Spleen (tissue), 7 donors: Measurements from ENCODE around the gene IFT43.

Experiments used
- POLR2AphosphoS5 ChIP-seq, 3 donors: sonication (generic); formaldehyde crosslinking; IDR thresholded peaks; one replicate each; pipeline ENCODE4 v1.5.1; 2017; ENCODE audit warnings: antibody characterized with exemption in 3 of 3
- TF ChIP-seq, protein P1 (sequence below), 11 experiments: fragments of 200-600 bp in 7 of 11; fragments of 450-650 bp in 4 of 11; sonication (generic) in 4 of 11; IDR thresholded peaks in 8 of 11; conservative IDR thresholded peaks in 3 of 11; 1 replicate in 7 of 11; 2 replicates in 4 of 11; pipeline versions ENCODE4 v1.4.0 to v1.8.0; 2016 to 2021; ENCODE audit warnings: antibody characterized with exemption in 11 of 11, inconsistent platforms in 4 of 11, mild to moderate bottlenecking in 1 of 11
- donor health status: DM: no; HTN: no; CAD: no; lungs with moderate emphysema.
- donor health status: DM: no; HTN: no; CAD: no.
- donor health status: DM: no; HTN: no; CAD: no.

DNA sequence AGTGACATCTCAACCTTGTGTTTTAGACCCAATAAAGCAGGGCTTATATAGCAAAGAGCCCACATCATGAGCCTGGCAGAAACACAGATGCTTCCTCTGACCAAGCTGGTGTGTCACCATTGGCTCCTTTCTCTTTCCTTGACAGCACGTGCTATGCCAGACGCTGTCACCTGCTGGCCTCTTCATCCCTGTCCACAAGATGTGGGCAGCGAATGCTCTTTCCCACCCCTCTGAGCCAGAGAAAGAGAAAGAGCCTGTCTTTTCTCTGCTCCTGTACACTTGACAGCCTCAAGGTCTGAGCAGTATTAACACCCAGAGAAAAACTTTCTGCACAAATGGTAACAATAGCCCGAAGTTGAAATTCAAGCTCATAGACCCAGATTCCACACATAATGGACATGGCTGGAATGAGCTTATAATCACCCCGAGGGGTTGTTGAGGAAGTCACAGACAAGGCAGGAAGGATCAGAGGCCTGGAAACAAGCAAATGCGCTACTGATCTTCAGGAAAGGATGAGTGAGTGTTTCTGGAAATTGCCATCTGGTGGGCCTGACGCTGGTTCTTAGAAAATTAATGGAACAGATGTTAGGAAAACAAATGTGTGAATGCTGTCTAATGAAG is 12.7 kb upstream of the IFT43 start:
- TF ChIP-seq, protein P1, sequence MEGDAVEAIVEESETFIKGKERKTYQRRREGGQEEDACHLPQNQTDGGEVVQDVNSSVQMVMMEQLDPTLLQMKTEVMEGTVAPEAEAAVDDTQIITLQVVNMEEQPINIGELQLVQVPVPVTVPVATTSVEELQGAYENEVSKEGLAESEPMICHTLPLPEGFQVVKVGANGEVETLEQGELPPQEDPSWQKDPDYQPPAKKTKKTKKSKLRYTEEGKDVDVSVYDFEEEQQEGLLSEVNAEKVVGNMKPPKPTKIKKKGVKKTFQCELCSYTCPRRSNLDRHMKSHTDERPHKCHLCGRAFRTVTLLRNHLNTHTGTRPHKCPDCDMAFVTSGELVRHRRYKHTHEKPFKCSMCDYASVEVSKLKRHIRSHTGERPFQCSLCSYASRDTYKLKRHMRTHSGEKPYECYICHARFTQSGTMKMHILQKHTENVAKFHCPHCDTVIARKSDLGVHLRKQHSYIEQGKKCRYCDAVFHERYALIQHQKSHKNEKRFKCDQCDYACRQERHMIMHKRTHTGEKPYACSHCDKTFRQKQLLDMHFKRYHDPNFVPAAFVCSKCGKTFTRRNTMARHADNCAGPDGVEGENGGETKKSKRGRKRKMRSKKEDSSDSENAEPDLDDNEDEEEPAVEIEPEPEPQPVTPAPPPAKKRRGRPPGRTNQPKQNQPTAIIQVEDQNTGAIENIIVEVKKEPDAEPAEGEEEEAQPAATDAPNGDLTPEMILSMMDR (IDR thresholded peaks at IDR 0.05 in 8 of 11, conservative IDR thresholded peaks at IDR 0.05 in 3 of 11) = no peak
- TF ChIP-seq POLR2AphosphoS5 (IDR thresholded peaks at IDR 0.05) = no peak
